Liver (tissue), 9 donors: Measurements from ENCODE around the gene PKN2. TPM values are rescaled to one million over a fixed set of nuclear protein-coding genes. Genes with fewer than 3 reads are reported as not detected.

ENCODE experiments used
- DNase-seq: peaks from one replicate; pipeline ENCODE4 v3.0.0-alpha.2; 2017; ENCODE audit warnings: low spot score
- H3K27ac ChIP-seq, 2 donors: one replicate each; pipeline ENCODE4 v1.7.0; 2013; ENCODE audit warnings: inconsistent platforms in 2 of 2, low read length in 2 of 2, control low read depth in 1 of 2, low read depth in 1 of 2, mild to moderate bottlenecking in 1 of 2
- H3K27me3 ChIP-seq, 4 donors: one replicate each; pipeline versions ENCODE4 v1.6.1 to v1.7.0; 2013; ENCODE audit warnings: low read length in 3 of 4, inconsistent platforms in 1 of 4, mild to moderate bottlenecking in 1 of 4, moderate library complexity in 1 of 4; ENCODE audit not compliant: control insufficient read depth in 4 of 4, insufficient read depth in 4 of 4
- H3K36me3 ChIP-seq, 4 donors: one replicate each; pipeline versions ENCODE4 v1.6.1 to v1.7.0; 2013; ENCODE audit warnings: low read length in 3 of 4, mild to moderate bottlenecking in 3 of 4, low read depth in 1 of 4, moderate library complexity in 1 of 4; ENCODE audit not compliant: control insufficient read depth in 4 of 4, insufficient read depth in 3 of 4
- H3K4me1 ChIP-seq, 4 donors: one replicate each; pipeline versions ENCODE4 v1.6.1 to v1.7.0; 2013; ENCODE audit warnings: low read length in 3 of 4, mild to moderate bottlenecking in 3 of 4, moderate library complexity in 1 of 4; ENCODE audit not compliant: control insufficient read depth in 4 of 4, insufficient read depth in 4 of 4
- H3K4me3 ChIP-seq, 3 donors: one replicate each; pipeline versions ENCODE4 v1.6.1 to v1.7.0; 2013; ENCODE audit warnings: low read length in 3 of 3, control low read depth in 1 of 3, low read depth in 1 of 3, mild to moderate bottlenecking in 1 of 3
- H3K9ac ChIP-seq, 2 donors: one replicate each; pipeline ENCODE4 v1.7.0; 2013; ENCODE audit warnings: low read length in 2 of 2, mild to moderate bottlenecking in 2 of 2, moderate library complexity in 2 of 2, control low read depth in 1 of 2, low read depth in 1 of 2
- H3K9me3 ChIP-seq, 4 donors: one replicate each; pipeline versions ENCODE4 v1.6.1 to v1.7.0; 2013; ENCODE audit warnings: low read length in 3 of 4; ENCODE audit not compliant: control insufficient read depth in 4 of 4
- ATF3 ChIP-seq: IDR thresholded peaks from 2 replicates; pipeline ENCODE4 v1.6.1; 2016; ENCODE audit warnings: antibody characterized with exemption
- EGR1 ChIP-seq, 2 donors: IDR thresholded peaks; 2 replicates each; pipeline ENCODE4 v1.6.1; 2016 to 2018; ENCODE audit warnings: antibody characterized with exemption in 2 of 2, low read depth in 2 of 2
- FOXA1 ChIP-seq: IDR thresholded peaks from 2 replicates; pipeline ENCODE4 v1.6.1; 2016; ENCODE audit warnings: antibody characterized with exemption
- FOXA2 ChIP-seq: IDR thresholded peaks from 2 replicates; pipeline ENCODE4 v1.6.1; 2016; ENCODE audit warnings: antibody characterized with exemption
- GABPA ChIP-seq, 2 donors: IDR thresholded peaks in 1 of 2; conservative IDR thresholded peaks in 1 of 2; 2 replicates each; pipeline ENCODE4 v1.6.1; 2016; ENCODE audit warnings: antibody characterized with exemption in 2 of 2, mild to moderate bottlenecking in 1 of 2, moderate library complexity in 1 of 2
- HNF4A ChIP-seq, 2 donors: conservative IDR thresholded peaks; 2 replicates each; pipeline ENCODE4 v1.6.1; 2016; ENCODE audit warnings: antibody characterized with exemption in 2 of 2, mild to moderate bottlenecking in 2 of 2
- HNF4G ChIP-seq: IDR thresholded peaks from 2 replicates; pipeline ENCODE4 v1.6.1; 2016; ENCODE audit warnings: antibody characterized with exemption
- JUND ChIP-seq, 2 donors: IDR thresholded peaks; 2 replicates each; pipeline ENCODE4 v1.6.1; 2016; ENCODE audit warnings: antibody characterized with exemption in 2 of 2
- NR2F2 ChIP-seq: IDR thresholded peaks from 2 replicates; pipeline ENCODE4 v1.6.1; 2016; ENCODE audit warnings: antibody characterized with exemption
- RAD21 ChIP-seq, 2 donors: IDR thresholded peaks; 2 replicates each; pipeline ENCODE4 v1.6.1; 2016; ENCODE audit warnings: antibody characterized with exemption in 2 of 2, mild to moderate bottlenecking in 2 of 2
- RXRA ChIP-seq, 2 donors: IDR thresholded peaks; 2 replicates each; pipeline ENCODE4 v1.6.1; 2017 to 2018; ENCODE audit warnings: antibody characterized with exemption in 2 of 2, mild to moderate bottlenecking in 1 of 2
- SP1 ChIP-seq: IDR thresholded peaks from 2 replicates; pipeline ENCODE4 v1.6.1; 2018; ENCODE audit warnings: antibody characterized with exemption, mild to moderate bottlenecking
- TAF1 ChIP-seq: conservative IDR thresholded peaks from 2 replicates; pipeline ENCODE4 v1.6.1; 2016; ENCODE audit warnings: antibody characterized with exemption, mild to moderate bottlenecking
- ZBTB33 ChIP-seq: IDR thresholded peaks from 2 replicates; pipeline ENCODE4 v1.6.1; 2016; ENCODE audit warnings: antibody characterized with exemption
- WGBS: extraction: QIAGEN DNeasy Blood & Tissue Kit; methylation state at CpG from one replicate; pipeline ENCODE4 v1.1.7; 2013; 5-methylcytosine and 5-hydroxymethylcytosine counted together
- polyA plus RNA-seq, 2 donors: library from polyadenylated mRNA; stranded (reverse) in 1 of 2; unstranded in 1 of 2; fragments of 200-250 nt in 1 of 2; fragments of >200 nt in 1 of 2; fragmentation: Nextera tagmentation in 1 of 2; extraction: Ambion mirVana in 1 of 2; gene quantifications; one replicate each; pipeline versions ENCODE4 v1.2.1 to v1.2.3, GENCODE V29; 2013 to 2015
- total RNA-seq, 2 donors: library from RNA; depleted of rRNA; stranded (reverse); fragments of >200 nt; gene quantifications; one replicate each; pipeline ENCODE4 v1.2.3, GENCODE V29; 2014
- TF ChIP-seq, protein P1 (sequence below): IDR thresholded peaks from 2 replicates; pipeline ENCODE4 v1.6.1; 2016; ENCODE audit warnings: antibody characterized with exemption, mild to moderate bottlenecking
- TF ChIP-seq, protein P2 (sequence below): fragments of 150-350 bp; IDR thresholded peaks from 2 replicates; pipeline ENCODE4 v1.5.1; 2017; ENCODE audit warnings: improper control_type of control experiment, low read depth, low read length; ENCODE audit not compliant: missing input control
- donor health status: healthy.
- donor health status: healthy.
- donor health status: healthy.
- donor health status: healthy.
- donor health status: healthy.

The PKN2 gene
- total and polyA plus RNA-seq, 4 donors, result 4.4 to 20.7 (median 13.3) TPM

GRCh38 chr1:88727205-88727604 is 43.1 kb downstream of the PKN2 start:
- Histone ChIP-seq H3K36me3 (peaks cover 0 to 3% (median 0%) of the 10 kb centered on the region in 4 donors), H3K9me3 (no peaks in the 10 kb centered on the region), H3K4me1 (peaks cover 2 to 14% (median 6%) of the 10 kb centered on the region in 4 donors), H3K9ac (no peak overlapping the region), H3K27ac (no peak overlapping the region), H3K27me3 (no peaks in the 10 kb centered on the region), H3K4me3 (no peak overlapping the region)
- no peak for DNase-seq
- TF ChIP-seq, protein P1, sequence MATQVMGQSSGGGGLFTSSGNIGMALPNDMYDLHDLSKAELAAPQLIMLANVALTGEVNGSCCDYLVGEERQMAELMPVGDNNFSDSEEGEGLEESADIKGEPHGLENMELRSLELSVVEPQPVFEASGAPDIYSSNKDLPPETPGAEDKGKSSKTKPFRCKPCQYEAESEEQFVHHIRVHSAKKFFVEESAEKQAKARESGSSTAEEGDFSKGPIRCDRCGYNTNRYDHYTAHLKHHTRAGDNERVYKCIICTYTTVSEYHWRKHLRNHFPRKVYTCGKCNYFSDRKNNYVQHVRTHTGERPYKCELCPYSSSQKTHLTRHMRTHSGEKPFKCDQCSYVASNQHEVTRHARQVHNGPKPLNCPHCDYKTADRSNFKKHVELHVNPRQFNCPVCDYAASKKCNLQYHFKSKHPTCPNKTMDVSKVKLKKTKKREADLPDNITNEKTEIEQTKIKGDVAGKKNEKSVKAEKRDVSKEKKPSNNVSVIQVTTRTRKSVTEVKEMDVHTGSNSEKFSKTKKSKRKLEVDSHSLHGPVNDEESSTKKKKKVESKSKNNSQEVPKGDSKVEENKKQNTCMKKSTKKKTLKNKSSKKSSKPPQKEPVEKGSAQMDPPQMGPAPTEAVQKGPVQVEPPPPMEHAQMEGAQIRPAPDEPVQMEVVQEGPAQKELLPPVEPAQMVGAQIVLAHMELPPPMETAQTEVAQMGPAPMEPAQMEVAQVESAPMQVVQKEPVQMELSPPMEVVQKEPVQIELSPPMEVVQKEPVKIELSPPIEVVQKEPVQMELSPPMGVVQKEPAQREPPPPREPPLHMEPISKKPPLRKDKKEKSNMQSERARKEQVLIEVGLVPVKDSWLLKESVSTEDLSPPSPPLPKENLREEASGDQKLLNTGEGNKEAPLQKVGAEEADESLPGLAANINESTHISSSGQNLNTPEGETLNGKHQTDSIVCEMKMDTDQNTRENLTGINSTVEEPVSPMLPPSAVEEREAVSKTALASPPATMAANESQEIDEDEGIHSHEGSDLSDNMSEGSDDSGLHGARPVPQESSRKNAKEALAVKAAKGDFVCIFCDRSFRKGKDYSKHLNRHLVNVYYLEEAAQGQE, result no peak
- TF ChIP-seq SP1, result no peak
- TF ChIP-seq HNF4G, result no peak
- TF ChIP-seq TAF1, result no peak
- no peak for TF ChIP-seq RXRA (IDR thresholded peaks at IDR 0.05)
- WGBS, result 92% methylated on average over 1 of the region's 1 CpG

DNA sequence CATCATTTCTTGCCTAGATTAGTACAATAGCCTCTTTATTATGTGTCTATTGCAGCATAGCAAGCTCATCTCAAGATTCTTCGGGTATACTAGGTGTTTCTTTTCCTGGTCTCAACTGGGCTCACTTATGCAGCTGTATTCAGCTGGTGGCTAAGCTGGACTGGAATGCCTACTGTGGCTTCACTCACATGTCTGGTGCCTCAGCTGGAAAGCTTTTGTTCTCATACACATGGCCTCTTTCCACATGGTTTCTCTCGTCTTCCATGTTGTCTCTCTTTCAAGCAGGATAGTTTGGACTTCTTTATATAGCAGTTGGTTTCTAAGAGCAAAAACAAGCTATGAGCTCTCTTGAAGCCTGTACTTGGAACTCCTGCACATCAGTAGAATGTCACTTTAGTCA is 45.2 kb downstream of the PKN2 start:
- Histone ChIP-seq H3K9me3 (no peaks in the 10 kb centered on the region), H3K4me3 (no peak overlapping the region), H3K27ac (no peak overlapping the region), H3K4me1 (peaks cover 2 to 14% (median 6%) of the 10 kb centered on the region in 4 donors), H3K36me3 (peaks cover 0 to 3% (median 0%) of the 10 kb centered on the region in 4 donors), H3K27me3 (no peaks in the 10 kb centered on the region), H3K9ac (no peak overlapping the region)
- DNase-seq, result no peak
- TF ChIP-seq RAD21 (IDR thresholded peaks at IDR 0.05), result no peak
- no peak for TF ChIP-seq JUND (IDR thresholded peaks at IDR 0.05)
- 96% methylated on average over 2 of the region's 2 CpGs for WGBS

DNA sequence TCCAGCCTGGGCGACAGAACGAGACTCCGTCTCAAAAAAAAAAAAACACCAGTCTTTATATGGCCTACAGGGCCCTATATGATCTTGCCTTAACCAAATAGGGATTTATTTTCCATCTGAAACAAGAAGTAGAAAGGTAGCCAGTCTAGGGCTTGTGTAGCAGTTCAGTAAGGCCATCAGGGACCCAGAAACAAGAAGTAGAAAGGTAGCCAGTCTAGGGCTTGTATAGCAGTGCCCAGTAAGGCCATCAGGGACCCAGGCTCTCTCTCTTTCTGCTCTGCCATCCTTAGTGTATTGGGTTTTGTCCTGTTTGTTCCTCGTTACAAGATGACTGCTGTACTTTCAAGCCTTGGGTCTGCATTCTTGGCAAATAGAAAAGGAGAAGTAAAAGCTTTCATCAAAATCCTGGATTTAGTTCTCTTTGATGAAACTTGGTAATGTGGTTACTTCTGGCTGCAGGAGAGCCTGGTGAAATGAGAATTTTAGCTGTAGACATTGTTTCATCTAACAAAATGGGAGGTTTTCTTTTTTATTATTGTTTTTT is 46.1 kb downstream of the PKN2 start:
- Histone ChIP-seq H3K4me3 (no peak overlapping the region), H3K36me3 (peaks cover 0 to 3% (median 0%) of the 10 kb centered on the region in 4 donors), H3K9me3 (no peaks in the 10 kb centered on the region), H3K4me1 (peaks cover 0 to 14% (median 6%) of the 10 kb centered on the region in 4 donors), H3K27ac (no peak overlapping the region), H3K27me3 (no peaks in the 10 kb centered on the region), H3K9ac (no peak overlapping the region)
- WGBS, result 91% methylated on average over 4 of the region's 4 CpGs
- no peak for DNase-seq
- TF ChIP-seq TAF1 (no peak), NR2F2 (no peak), RXRA (IDR thresholded peaks at IDR 0.05) (no peak), JUND (IDR thresholded peaks at IDR 0.05) (no peak), FOXA2 (no peak), EGR1 (IDR thresholded peaks at IDR 0.05; ENCODE audit: low read depth in 2 of 2) (no peak), ZBTB33 (no peak), HNF4A (conservative IDR thresholded peaks at IDR 0.05) (no peak), SP1 (no peak), FOXA1 (no peak), RAD21 (IDR thresholded peaks at IDR 0.05) (no peak), ATF3 (no peak), GABPA (IDR thresholded peaks at IDR 0.05 in 1 of 2, conservative IDR thresholded peaks at IDR 0.05 in 1 of 2) (no peak)
- TF ChIP-seq, protein P1, result no peak
- TF ChIP-seq, protein P2, sequence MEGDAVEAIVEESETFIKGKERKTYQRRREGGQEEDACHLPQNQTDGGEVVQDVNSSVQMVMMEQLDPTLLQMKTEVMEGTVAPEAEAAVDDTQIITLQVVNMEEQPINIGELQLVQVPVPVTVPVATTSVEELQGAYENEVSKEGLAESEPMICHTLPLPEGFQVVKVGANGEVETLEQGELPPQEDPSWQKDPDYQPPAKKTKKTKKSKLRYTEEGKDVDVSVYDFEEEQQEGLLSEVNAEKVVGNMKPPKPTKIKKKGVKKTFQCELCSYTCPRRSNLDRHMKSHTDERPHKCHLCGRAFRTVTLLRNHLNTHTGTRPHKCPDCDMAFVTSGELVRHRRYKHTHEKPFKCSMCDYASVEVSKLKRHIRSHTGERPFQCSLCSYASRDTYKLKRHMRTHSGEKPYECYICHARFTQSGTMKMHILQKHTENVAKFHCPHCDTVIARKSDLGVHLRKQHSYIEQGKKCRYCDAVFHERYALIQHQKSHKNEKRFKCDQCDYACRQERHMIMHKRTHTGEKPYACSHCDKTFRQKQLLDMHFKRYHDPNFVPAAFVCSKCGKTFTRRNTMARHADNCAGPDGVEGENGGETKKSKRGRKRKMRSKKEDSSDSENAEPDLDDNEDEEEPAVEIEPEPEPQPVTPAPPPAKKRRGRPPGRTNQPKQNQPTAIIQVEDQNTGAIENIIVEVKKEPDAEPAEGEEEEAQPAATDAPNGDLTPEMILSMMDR, result no peak
